Measurements from ENCODE around the gene GRIP2.

Gene GRIP2

DNA sequence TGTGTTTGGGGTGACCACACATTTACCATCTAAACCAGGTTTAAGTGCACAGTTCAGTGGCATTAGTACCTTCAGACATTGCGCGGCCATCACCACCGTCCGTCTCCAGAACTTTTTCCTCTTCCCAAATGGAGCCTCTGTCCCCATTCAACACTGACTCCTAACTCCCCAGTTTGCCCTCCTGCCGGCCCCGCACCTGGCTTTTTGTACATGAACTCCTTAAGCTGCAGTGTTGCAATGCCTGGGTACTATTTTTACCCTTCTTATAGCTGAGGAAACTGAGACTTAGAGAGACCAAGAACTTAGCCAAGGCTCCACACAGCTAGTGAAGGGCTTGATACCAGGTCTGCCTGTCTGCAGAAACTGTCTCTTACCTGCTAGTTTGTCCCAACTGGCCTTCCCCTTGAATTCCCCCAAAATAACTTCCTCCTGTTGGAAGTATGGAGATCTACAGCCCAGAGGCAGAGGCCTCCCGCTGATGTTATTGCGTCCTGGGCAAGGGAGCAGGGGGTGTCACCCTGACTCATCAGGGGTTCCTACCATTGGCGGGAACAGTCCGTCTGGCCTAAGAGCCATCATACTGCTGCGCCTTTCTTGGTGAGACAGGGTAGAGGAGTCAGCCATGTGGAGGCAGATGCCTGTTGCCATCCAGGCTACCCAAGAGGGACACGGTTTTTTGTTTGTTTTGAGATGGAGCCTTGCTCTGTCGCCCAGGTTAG, 65.6 kb downstream of the GRIP2 start:
- Histone ChIP-seq H3K27ac (no peak overlapping the region), H3K4me3 (no peak overlapping the region)

- Histone ChIP-seq H3K4me3 (no peak overlapping the region), H3K27ac (peak overlapping the region in 2 of 21 experiments; percentile 39 to 48)
These were observed 66.7 kb downstream of the GRIP2 start for GRCh38 chr3:14473411-14473891.

DNA sequence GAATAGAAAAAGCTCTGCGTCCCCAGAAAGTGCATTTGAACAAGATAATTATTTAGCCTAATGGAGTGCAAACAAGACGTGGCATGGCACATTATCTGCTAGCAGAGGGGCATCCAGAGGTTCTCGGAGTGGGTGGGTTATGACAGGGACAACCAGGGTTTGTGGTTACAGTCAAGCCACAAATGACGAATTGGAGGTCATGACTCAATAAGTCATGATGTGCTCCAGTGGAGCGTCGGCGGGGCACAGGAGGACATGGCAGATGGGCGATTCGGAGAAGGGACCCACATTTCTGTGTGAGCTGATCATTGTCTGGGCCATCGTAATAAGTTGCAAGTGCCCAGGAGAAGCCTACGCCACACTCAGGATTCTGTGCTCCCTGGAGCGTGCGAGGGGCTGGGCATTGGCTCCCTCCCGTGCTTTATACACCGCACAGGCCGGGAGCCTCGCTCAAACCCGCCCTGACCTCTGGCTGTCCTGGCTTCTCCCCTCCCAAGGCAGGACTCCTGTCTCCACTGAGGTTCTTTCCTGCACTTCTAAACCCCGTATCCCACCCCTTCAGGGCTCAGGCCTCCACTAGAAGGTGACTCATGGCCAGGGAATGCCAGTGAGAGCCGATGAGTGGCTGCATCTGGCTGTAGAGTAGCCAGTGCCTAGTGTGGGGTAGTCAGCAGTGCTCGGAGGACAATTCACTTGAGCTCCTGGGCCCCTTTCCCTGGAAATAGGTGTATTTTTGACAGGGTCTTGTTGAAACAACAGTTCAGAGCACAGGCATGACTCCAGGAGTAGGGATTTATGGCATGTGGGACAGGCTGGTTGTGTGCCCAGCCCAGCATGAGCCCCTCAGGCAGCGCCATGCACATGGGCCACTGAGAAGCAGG, 67.4 kb downstream of the GRIP2 start:
- no peak overlapping the region for H3K4me3 ChIP-seq
- peak overlapping the region in 5 of 21 experiments; percentile 5 to 48 (median 39) for H3K27ac ChIP-seq

DNA sequence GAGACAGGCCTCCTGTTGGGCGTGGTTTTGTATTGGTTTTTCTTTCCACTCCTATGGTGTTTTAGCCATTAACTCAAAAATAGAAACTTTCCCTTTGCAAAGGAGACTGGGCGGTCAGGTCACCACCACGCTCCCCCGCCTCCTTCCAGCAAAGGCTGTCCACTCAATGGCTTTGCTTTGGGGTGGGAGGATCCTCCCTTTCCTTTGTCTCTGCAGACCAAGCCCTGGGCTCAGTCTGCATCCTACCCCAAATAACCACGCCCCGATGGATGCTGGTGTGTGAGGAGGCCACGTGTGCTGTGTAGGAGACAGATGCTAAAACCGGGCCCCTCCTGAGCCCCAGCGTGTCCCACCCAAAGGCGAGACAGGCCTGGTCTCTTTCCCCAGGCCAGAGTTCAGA, 68.5 kb downstream of the GRIP2 start:
- Histone ChIP-seq H3K27ac (peak overlapping the region in 2 of 21 experiments; percentile 30 to 48), H3K4me3 (no peak overlapping the region)

GRCh38 chr3:14471016-14471415, 69.1 kb downstream of the GRIP2 start:
- H3K27ac ChIP-seq = no peak overlapping the region

GRCh38 chr3:14470461-14470860, 69.7 kb downstream of the GRIP2 start:
- no peak overlapping the region for H3K27ac ChIP-seq
- no peak overlapping the region for H3K4me3 ChIP-seq

More at GRCh38 chr3:14471016-14471415, 69.1 kb downstream of the GRIP2 start:
- no peak overlapping the region for H3K4me3 ChIP-seq

GRCh38 chr3:14468621-14468981, 71.5 kb downstream of the GRIP2 start:
- H3K27ac ChIP-seq = no peak overlapping the region
- no peak overlapping the region for H3K4me3 ChIP-seq

DNA sequence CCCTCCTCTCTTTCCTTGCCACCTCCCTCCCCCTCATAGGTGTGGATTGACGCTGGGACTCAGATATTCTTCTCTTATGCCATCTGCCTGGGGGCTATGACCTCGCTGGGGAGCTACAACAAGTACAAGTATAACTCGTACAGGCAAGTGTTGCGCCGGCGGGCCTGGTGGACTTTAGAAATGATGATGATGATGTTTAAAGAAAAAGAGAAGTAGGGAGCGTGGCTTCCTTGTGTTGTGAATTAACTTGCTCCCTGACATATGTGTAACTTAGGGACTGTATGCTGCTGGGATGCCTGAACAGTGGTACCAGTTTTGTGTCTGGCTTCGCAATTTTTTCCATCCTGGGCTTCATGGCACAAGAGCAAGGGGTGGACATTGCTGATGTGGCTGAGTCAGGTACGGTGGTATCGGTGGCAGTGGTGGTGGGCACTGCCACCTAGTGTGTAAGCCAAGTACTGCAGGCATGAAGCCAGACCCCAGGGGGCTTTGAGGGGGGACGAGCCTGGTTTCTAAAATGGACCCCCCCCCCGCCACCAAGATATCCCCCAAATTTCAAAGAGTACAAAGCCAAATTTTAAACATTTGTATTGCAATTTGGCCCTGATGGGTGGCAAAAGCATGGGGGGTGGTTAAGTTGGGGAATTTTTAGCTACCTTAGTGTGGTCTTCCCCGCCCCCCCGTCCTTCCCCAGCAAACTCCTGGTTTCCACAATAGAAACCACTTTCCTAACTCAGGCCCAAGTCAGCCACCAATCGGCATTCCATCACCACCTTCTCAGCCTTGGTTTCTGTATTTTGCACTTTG, 72.1 kb downstream of the GRIP2 start:
- Histone ChIP-seq H3K4me3 (no peak overlapping the region), H3K27ac (no peak overlapping the region)

GRCh38 chr3:14466179-14466903, 73.8 kb downstream of the GRIP2 start:
- no peak overlapping the region for H3K27ac ChIP-seq
- no peak overlapping the region for H3K4me3 ChIP-seq

GRCh38 chr3:14465425-14465824, 74.7 kb downstream of the GRIP2 start:
- Histone ChIP-seq H3K27ac (no peak overlapping the region), H3K4me3 (no peak overlapping the region)

DNA sequence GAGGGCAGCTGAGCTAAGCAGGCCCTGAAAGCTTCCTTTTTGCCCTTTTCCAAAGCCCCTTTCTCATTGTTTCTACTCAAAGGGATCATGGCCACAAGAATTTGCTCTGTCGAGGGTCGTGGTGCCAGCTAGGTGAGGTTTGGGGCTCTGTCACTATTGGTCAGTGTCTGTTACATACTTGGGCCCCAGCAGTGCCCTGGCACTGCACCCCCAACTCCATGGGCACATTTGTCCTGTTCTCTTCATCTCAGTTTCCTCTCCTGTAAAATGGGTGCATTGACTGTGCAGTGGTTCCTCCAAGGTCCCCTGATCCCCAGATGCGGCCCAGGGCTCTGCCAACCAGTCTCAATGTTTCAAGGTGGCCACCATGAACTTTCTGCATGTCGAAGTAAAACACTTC, 75.6 kb downstream of the GRIP2 start:
- Histone ChIP-seq H3K27ac (no peak overlapping the region), H3K4me3 (no peak overlapping the region)

GRCh38 chr3:14464141-14464465, 76.0 kb downstream of the GRIP2 start:
- Histone ChIP-seq H3K27ac (no peak overlapping the region), H3K4me3 (no peak overlapping the region)

- no peak overlapping the region for H3K4me3 ChIP-seq
- peak overlapping the region in 1 of 21 experiments; percentile 38 for H3K27ac ChIP-seq
These were observed 76.6 kb downstream of the GRIP2 start for GRCh38 chr3:14463330-14464140.

DNA sequence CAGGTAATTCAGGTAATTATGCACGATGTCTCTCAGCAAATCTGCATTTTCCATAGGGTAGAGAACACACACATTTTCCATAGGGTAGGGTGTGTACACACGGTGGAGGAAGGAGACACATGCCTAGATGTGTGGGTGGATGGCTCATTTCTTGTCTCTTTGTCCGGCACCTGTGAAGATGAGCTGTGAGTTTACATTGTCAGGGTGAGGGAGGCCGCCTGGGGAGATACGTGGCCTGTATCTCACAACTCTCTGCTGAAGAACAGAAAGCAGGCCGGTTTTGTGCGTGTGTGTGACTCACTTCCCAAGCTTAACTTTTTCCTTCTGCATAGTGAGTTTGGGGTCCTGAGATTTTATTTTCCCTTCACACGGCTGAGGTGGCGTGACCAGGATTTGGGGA, 77.4 kb downstream of the GRIP2 start:
- peak overlapping the region in 2 of 21 experiments; percentile 1 to 38 for H3K27ac ChIP-seq
- H3K4me3 ChIP-seq = no peak overlapping the region

GRCh38 chr3:14461748-14462324, 78.3 kb downstream of the GRIP2 start:
- Histone ChIP-seq H3K4me3 (no peak overlapping the region), H3K27ac (peak overlapping the region in 6 of 21 experiments; percentile 1 to 47 (median 14))

DNA sequence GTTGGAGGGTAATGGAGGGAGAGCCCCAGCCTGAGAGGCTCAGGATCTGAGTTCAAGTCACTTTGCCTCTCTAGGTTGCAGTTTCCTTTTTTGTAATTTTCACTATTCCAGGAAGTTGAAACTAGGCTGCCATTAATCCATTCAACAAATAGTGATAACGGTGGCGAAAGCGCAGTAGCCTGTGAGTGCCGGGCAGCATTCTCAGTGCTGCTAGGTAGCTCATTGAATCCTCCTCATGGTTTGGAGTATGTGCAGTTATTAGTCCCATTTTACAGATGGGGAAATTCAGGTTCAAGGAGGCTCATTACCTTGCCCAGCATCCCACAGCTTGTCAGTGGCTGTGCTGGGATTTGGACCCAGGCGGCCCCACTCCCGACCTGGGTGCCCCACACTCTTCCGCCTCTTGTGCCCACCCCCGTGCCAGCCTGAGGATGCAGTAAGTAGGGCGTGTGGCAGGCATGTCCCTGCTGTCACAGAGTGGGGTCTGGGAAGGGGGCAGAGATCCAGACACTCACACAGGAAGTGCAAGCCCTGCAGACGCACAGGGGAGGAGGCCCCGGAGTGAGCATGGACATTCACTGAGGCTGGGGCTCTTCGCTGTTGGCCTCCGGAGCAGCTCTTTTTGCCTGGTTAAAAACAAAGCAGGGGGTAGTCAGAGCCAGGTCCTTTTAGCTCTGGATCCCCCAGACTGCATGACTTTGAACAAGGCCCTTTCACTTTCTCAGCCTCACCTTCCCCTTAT, 79.0 kb downstream of the GRIP2 start:
- Histone ChIP-seq H3K4me3 (no peak overlapping the region), H3K27ac (peak overlapping the region in 5 of 21 experiments; percentile 18 to 47 (median 28))

- peak overlapping the region in 3 of 21 experiments; percentile 23 to 28 (median 26) for H3K27ac ChIP-seq
These were observed 79.7 kb downstream of the GRIP2 start for GRCh38 chr3:14460342-14461005.

More at GRCh38 chr3:14460342-14461005, 79.7 kb downstream of the GRIP2 start:
- no peak overlapping the region for H3K4me3 ChIP-seq
